Measurements from ENCODE around the gene TSPYL6. TPM values are rescaled to one million over a fixed set of nuclear protein-coding genes. Genes with fewer than 3 reads are reported as not detected.

TSPYL6 gene
- total RNA-seq, 1 donor from 2014 or later = not detected

GRCh38 chr2:54247115-54247514, 8.9 kb downstream of the TSPYL6 start:
- no peaks in the 10 kb centered on the region for H3K4me1 Mint-ChIP-seq (ENCODE audit: low read depth)
- intact Hi-C loops (cut with micrococcal nuclease) = no loop called here
- DNase-seq (ENCODE audit: low spot score) = no peak
- H3K36me3 Mint-ChIP-seq (ENCODE audit: low read depth) = no peaks in the 10 kb centered on the region
- H3K4me3 Mint-ChIP-seq = no peak overlapping the region
- H3K27ac Mint-ChIP-seq = no peak overlapping the region
- H3K27me3 Mint-ChIP-seq (ENCODE audit: insufficient read depth) = no peaks in the 10 kb centered on the region
- H3K9me3 Mint-ChIP-seq = no peaks in the 10 kb centered on the region

GRCh38 chr2:54240515-54241469, 15.2 kb downstream of the TSPYL6 start:
- Mint-ChIP-seq H3K36me3 (ENCODE audit: low read depth) (no peaks in the 10 kb centered on the region), H3K4me1 (ENCODE audit: low read depth) (no peaks in the 10 kb centered on the region), H3K9me3 (peaks cover 10% of the 10 kb centered on the region), H3K4me3 (no peak overlapping the region), H3K27me3 (ENCODE audit: insufficient read depth) (no peaks in the 10 kb centered on the region), H3K27ac (no peak overlapping the region)
- intact Hi-C loops (cut with micrococcal nuclease) = no loop called here
- DNase-seq (ENCODE audit: low spot score) = no peak

GRCh38 chr2:54239427-54239826, 16.6 kb downstream of the TSPYL6 start:
- intact Hi-C loops (cut with micrococcal nuclease) = no loop called here
- DNase-seq (ENCODE audit: low spot score) = no peak
- Mint-ChIP-seq H3K4me1 (ENCODE audit: low read depth) (no peaks in the 10 kb centered on the region), H3K36me3 (ENCODE audit: low read depth) (no peaks in the 10 kb centered on the region), H3K27ac (no peak overlapping the region), H3K9me3 (peaks cover 10% of the 10 kb centered on the region), H3K4me3 (no peak overlapping the region), H3K27me3 (ENCODE audit: insufficient read depth) (no peaks in the 10 kb centered on the region)

- Mint-ChIP-seq H3K27me3 (ENCODE audit: insufficient read depth) (no peaks in the 10 kb centered on the region), H3K27ac (no peak overlapping the region), H3K4me3 (no peak overlapping the region), H3K9me3 (peaks cover 10% of the 10 kb centered on the region), H3K4me1 (ENCODE audit: low read depth) (no peaks in the 10 kb centered on the region), H3K36me3 (ENCODE audit: low read depth) (no peaks in the 10 kb centered on the region)
- intact Hi-C loops (cut with micrococcal nuclease) = no loop called here
- no peak for DNase-seq (ENCODE audit: low spot score)
These were observed 18.6 kb downstream of the TSPYL6 start for GRCh38 chr2:54237428-54237827.

- Mint-ChIP-seq H3K36me3 (ENCODE audit: low read depth) (no peaks in the 10 kb centered on the region), H3K9me3 (peaks cover 10% of the 10 kb centered on the region), H3K27me3 (ENCODE audit: insufficient read depth) (no peaks in the 10 kb centered on the region), H3K4me1 (ENCODE audit: low read depth) (peaks cover 4% of the 10 kb centered on the region), H3K4me3 (no peak overlapping the region), H3K27ac (no peak overlapping the region)
- intact Hi-C loops (cut with micrococcal nuclease) = no loop called here
- DNase-seq (ENCODE audit: low spot score) = no peak
These were observed 22.0 kb downstream of the TSPYL6 start for GRCh38 chr2:54233832-54234649.

GRCh38 chr2:54228945-54229344, 27.1 kb downstream of the TSPYL6 start:
- H3K4me1 Mint-ChIP-seq (ENCODE audit: low read depth) = peaks cover 4% of the 10 kb centered on the region
- no peak for DNase-seq (ENCODE audit: low spot score)
- peaks cover 1% of the 10 kb centered on the region for H3K36me3 Mint-ChIP-seq (ENCODE audit: low read depth)
- intact Hi-C loops (cut with micrococcal nuclease) = no loop called here
- no peaks in the 10 kb centered on the region for H3K27me3 Mint-ChIP-seq (ENCODE audit: insufficient read depth)
- H3K27ac Mint-ChIP-seq = no peak overlapping the region
- no peaks in the 10 kb centered on the region for H3K9me3 Mint-ChIP-seq
- no peak overlapping the region for H3K4me3 Mint-ChIP-seq

GRCh38 chr2:54227798-54228197, 28.2 kb downstream of the TSPYL6 start:
- no peak for DNase-seq (ENCODE audit: low spot score)
- Mint-ChIP-seq H3K4me3 (no peak overlapping the region), H3K27ac (no peak overlapping the region), H3K9me3 (no peaks in the 10 kb centered on the region), H3K4me1 (ENCODE audit: low read depth) (peaks cover 4% of the 10 kb centered on the region), H3K36me3 (ENCODE audit: low read depth) (peaks cover 1% of the 10 kb centered on the region), H3K27me3 (ENCODE audit: insufficient read depth) (no peaks in the 10 kb centered on the region)
- intact Hi-C loops (cut with micrococcal nuclease) = no loop called here

GRCh38 chr2:54226260-54226659, 29.8 kb downstream of the TSPYL6 start:
- no peak overlapping the region for H3K4me3 Mint-ChIP-seq
- DNase-seq (ENCODE audit: low spot score) = no peak
- no peaks in the 10 kb centered on the region for H3K27me3 Mint-ChIP-seq (ENCODE audit: insufficient read depth)
- peaks cover 4% of the 10 kb centered on the region for H3K4me1 Mint-ChIP-seq (ENCODE audit: low read depth)
- H3K36me3 Mint-ChIP-seq (ENCODE audit: low read depth) = peaks cover 1% of the 10 kb centered on the region
- H3K27ac Mint-ChIP-seq = no peak overlapping the region
- H3K9me3 Mint-ChIP-seq = no peaks in the 10 kb centered on the region
- intact Hi-C loops (cut with micrococcal nuclease) = no loop called here

GRCh38 chr2:54224997-54225396, 31.0 kb downstream of the TSPYL6 start:
- Mint-ChIP-seq H3K4me1 (ENCODE audit: low read depth) (peaks cover 4% of the 10 kb centered on the region), H3K27me3 (ENCODE audit: insufficient read depth) (no peaks in the 10 kb centered on the region), H3K4me3 (no peak overlapping the region), H3K9me3 (no peaks in the 10 kb centered on the region), H3K27ac (no peak overlapping the region), H3K36me3 (ENCODE audit: low read depth) (peaks cover 1% of the 10 kb centered on the region)
- DNase-seq (ENCODE audit: low spot score) = no peak
- intact Hi-C loops (cut with micrococcal nuclease) = no loop called here

GRCh38 chr2:54213082-54213481, 42.9 kb downstream of the TSPYL6 start:
- H3K36me3 Mint-ChIP-seq (ENCODE audit: low read depth) = no peaks in the 10 kb centered on the region
- H3K27me3 Mint-ChIP-seq (ENCODE audit: insufficient read depth) = no peaks in the 10 kb centered on the region
- intact Hi-C loops (cut with micrococcal nuclease) = no loop called here
- H3K9me3 Mint-ChIP-seq = peaks cover 8% of the 10 kb centered on the region
- H3K4me1 Mint-ChIP-seq (ENCODE audit: low read depth) = no peaks in the 10 kb centered on the region
- no peak for DNase-seq (ENCODE audit: low spot score)
- H3K4me3 Mint-ChIP-seq = no peak overlapping the region
- H3K27ac Mint-ChIP-seq = no peak overlapping the region

GRCh38 chr2:54212456-54212855, 43.6 kb downstream of the TSPYL6 start:
- Mint-ChIP-seq H3K4me3 (no peak overlapping the region), H3K9me3 (peaks cover 8% of the 10 kb centered on the region), H3K27ac (no peak overlapping the region), H3K27me3 (ENCODE audit: insufficient read depth) (no peaks in the 10 kb centered on the region), H3K4me1 (ENCODE audit: low read depth) (no peaks in the 10 kb centered on the region), H3K36me3 (ENCODE audit: low read depth) (no peaks in the 10 kb centered on the region)
- no peak for DNase-seq (ENCODE audit: low spot score)
- intact Hi-C loops (cut with micrococcal nuclease) = no loop called here

GRCh38 chr2:54209379-54209778, 46.6 kb downstream of the TSPYL6 start:
- Mint-ChIP-seq H3K9me3 (no peaks in the 10 kb centered on the region), H3K4me3 (no peak overlapping the region), H3K36me3 (ENCODE audit: low read depth) (no peaks in the 10 kb centered on the region), H3K27ac (no peak overlapping the region), H3K4me1 (ENCODE audit: low read depth) (no peaks in the 10 kb centered on the region), H3K27me3 (ENCODE audit: insufficient read depth) (no peaks in the 10 kb centered on the region)
- intact Hi-C loops (cut with micrococcal nuclease) = loop anchor here (10.0 kb wide), 1 partner anchor 295 kb away; no protein-coding TSS in a partner anchor
- DNase-seq (ENCODE audit: low spot score) = no peak
